ENCODE results near the gene DPYSL4.

Gene DPYSL4

DNA sequence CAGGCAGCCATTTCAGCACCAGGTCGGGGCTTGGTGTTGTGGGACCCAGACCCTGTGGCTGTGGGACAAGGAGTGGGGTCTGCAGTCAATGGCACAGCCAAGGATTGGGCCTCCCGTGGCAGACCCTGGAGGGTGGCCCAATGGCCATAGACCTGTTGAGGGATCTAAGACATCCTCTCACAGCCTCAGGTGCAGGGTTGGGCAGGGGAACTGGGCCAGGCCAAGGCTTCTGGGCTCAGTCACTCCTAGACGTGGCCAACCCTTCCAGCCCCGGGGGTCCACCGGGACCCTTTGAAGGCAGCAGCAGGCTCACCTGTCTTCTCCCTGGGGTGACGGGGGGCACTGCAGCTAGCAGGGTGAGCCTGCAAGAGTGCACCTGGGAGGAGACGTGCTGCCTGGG lies 45.7 kb upstream of the DPYSL4 start:
- no peak for DNase-seq (ENCODE audit: extremely low spot score)
- POLR2A ChIA-PET = no interaction called here
- CTCF ChIA-PET = interaction anchor here (1.4 to 3.0 kb wide), 3 partner anchors 11 to 37 kb away, joined by 5 to 17 read pairs (median 11); no protein-coding TSS in a partner anchor
- TF ChIP-seq, protein P1, sequence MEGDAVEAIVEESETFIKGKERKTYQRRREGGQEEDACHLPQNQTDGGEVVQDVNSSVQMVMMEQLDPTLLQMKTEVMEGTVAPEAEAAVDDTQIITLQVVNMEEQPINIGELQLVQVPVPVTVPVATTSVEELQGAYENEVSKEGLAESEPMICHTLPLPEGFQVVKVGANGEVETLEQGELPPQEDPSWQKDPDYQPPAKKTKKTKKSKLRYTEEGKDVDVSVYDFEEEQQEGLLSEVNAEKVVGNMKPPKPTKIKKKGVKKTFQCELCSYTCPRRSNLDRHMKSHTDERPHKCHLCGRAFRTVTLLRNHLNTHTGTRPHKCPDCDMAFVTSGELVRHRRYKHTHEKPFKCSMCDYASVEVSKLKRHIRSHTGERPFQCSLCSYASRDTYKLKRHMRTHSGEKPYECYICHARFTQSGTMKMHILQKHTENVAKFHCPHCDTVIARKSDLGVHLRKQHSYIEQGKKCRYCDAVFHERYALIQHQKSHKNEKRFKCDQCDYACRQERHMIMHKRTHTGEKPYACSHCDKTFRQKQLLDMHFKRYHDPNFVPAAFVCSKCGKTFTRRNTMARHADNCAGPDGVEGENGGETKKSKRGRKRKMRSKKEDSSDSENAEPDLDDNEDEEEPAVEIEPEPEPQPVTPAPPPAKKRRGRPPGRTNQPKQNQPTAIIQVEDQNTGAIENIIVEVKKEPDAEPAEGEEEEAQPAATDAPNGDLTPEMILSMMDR (IDR thresholded peaks at IDR 0.05; ENCODE audit: control extremely low read depth, extremely low read depth, low read depth, missing control alignments) = no peak

DNA sequence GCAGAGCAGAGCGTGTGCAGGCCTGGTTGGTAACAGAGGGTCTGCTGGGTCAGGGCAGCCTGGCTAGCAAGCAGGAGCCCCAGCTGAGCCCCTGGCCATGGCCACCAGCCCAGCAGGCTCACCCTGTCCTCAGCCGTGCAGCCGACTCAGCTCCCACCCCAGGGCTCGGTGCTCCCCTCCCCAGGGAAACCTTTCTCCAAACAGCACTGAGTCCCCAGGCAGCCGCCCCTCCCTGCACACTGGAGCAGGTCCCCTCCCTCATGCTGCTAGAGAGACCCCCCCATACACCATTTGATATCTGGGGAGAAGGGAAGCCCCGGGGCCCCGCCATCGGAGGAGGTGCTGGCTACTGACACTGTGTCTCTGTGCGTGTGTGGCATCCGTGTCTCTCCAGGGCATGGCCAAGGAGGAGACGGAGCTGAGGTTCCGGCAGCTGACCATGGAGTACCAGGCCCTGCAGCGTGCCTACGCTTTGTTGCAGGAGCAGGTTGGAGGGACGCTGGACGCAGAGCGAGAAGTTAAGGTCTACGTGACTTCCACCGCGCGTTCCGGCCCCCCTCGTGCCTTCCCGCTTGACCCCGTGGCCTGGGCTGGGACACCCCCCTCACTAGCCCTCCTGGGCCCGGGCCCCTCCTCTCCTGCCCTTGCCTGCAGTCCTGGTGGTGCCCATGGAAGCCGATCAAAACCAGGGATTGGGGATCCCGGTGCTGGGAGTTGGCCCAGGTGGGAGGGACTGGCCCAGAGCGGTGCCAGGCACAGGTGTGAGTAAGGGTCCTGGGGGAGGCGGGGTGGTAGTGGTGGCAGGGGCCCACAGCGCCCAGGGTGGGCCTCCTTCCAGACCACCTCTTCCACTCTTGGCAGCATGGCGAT lies 45.0 kb upstream of the DPYSL4 start:
- POLR2A ChIA-PET = no interaction called here
- no peak for DNase-seq (ENCODE audit: extremely low spot score)
- CTCF ChIA-PET = interaction anchor here (0.6 to 3.0 kb wide), 7 partner anchors 10 to 256 kb away, joined by 3 to 17 read pairs (median 7); no protein-coding TSS in a partner anchor
- TF ChIP-seq, protein P1 (IDR thresholded peaks at IDR 0.05; ENCODE audit: control extremely low read depth, extremely low read depth, low read depth, missing control alignments) = no peak

DNA sequence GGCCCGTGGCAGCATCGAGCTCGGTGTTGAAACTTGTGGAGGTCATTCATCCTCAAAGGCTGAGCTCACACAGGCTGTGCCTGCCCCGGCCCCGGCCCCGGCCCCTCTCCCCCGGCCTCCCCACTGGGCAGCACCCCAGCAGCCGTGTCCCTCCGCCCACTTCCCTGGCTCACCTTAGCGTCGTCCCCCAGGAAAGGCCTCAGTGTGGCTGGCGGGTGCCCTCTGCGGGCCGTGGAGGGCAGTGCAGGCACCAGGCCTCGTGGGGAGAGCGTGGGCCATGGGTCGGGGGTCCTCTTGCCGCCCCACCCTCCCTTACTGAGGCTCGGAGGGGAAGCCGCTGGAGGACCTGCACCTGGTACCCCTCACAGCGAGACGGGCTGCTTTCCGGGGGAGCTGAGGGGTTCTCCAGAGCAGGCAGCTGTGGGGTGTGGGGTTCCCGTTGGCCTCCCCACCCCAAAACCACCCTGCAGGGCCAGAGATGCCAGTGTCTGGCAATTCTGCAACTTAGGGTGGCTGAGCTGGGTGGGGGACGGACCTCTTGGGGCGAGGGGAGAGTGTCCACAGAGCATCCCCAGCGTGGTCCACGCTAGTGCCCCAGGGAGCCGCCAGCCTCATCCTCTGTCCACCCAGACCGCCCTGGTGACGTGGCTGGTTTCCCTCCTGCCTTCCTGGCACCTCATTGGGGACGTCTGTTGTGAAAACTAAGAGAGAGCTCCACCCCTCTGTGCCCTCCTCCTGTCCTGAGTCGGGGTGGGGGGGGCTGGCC lies 44.2 kb upstream of the DPYSL4 start:
- ChIA-PET POLR2A (no interaction called here), CTCF (interaction anchor here (0.6 to 3.0 kb wide), 11 partner anchors 9 to 257 kb away, joined by 3 to 17 read pairs (median 5); no protein-coding TSS in a partner anchor)
- DNase-seq (ENCODE audit: extremely low spot score) = peak; percentile 83
- TF ChIP-seq, protein P1 (IDR thresholded peaks at IDR 0.05; ENCODE audit: control extremely low read depth, extremely low read depth, low read depth, missing control alignments) = peak; percentile 87

DNA sequence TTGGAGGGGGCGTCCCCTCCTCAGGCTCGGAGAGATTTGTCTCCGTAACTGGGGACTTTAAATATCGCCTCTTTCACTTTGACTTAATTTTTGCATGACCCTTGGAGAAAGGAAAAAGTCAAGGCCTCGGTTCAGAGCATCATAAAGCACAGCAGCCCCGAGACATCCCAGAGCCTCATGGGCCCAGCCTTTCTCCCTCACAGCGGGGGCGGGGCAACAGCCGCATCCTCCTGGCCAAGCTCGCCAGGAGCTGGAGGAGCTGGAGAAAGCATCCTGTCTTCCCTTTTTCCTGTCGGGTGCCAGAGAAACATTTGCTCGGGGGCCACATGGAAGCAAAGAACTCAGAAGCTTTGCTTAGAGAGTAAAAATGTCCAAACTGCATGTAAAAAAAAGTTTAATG lies 43.6 kb upstream of the DPYSL4 start:
- POLR2A ChIA-PET = no interaction called here
- CTCF ChIA-PET = interaction anchor here (0.9 to 3.0 kb wide), 9 partner anchors 9 to 258 kb away, joined by 3 to 17 read pairs (median 6); no protein-coding TSS in a partner anchor
- DNase-seq (ENCODE audit: extremely low spot score) = no peak
- TF ChIP-seq, protein P1 (IDR thresholded peaks at IDR 0.05; ENCODE audit: control extremely low read depth, extremely low read depth, low read depth, missing control alignments) = no peak

DNA sequence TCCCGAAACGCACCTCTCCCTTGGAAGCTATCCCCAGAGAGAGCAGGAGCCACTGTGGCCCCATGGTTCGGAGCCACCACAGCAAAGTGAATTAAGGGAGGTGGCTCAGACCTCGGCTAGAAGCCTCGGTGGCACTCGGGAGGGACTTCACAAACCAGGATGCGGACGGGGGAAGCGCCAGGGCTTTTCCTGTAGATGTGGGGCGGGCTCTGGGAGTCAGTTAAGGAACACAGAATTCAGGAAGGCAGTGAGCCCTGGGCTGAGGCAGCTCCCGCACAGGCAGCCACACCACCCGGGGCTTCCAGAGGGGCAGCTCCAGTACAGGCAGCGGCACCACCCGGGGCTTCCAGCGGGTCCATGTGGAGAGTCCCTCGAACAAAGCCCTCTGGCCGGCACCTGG lies 42.7 kb upstream of the DPYSL4 start:
- TF ChIP-seq, protein P1 (IDR thresholded peaks at IDR 0.05; ENCODE audit: control extremely low read depth, extremely low read depth, low read depth, missing control alignments) = no peak
- POLR2A ChIA-PET = no interaction called here
- no peak for DNase-seq (ENCODE audit: extremely low spot score)
- CTCF ChIA-PET = interaction anchor here (1.5 to 3.0 kb wide), 2 partner anchors 13 to 19 kb away, joined by 4 to 11 read pairs; no protein-coding TSS in a partner anchor

DNA sequence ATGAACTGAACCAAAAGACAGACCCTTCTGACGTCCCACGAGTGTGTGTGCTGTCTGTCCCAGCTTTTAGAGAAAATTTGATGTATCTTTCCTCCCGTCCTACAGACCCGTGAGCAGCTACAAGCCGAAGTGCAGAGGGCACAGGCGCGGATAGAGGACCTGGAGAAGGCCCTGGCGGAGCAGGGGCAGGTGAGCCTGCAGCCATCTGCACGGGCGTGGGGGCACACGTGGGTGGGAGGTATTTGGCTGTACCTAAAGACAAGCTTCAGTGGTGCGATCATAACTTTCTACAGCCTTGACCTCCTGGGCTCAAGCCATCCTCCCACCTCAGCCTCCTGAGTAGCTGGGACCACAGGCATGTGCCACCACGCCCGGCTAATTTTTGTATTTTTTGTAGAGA lies 41.7 kb upstream of the DPYSL4 start:
- DNase-seq (ENCODE audit: extremely low spot score) = no peak
- TF ChIP-seq, protein P1 (IDR thresholded peaks at IDR 0.05; ENCODE audit: control extremely low read depth, extremely low read depth, low read depth, missing control alignments) = no peak
- POLR2A ChIA-PET = no interaction called here
- CTCF ChIA-PET = interaction anchor here (1.4 kb wide), 1 partner anchor 259 kb away, joined by 3 read pairs; no protein-coding TSS in a partner anchor
